ENCODE measurements around the gene TRAPPC2L. TPM values are rescaled to one million over a fixed set of nuclear protein-coding genes. Genes with fewer than 3 reads are reported as not detected.
A peak's percentile ranks its signal among the peaks of the same experiment; 100 is the strongest.

The TRAPPC2L gene
- total and polyA plus RNA-seq, 2 of the 13 experiments (the other 11 are each of a cell fraction or from before 2014, with no cell fraction given), result 96.3 to 107 TPM

DNA sequence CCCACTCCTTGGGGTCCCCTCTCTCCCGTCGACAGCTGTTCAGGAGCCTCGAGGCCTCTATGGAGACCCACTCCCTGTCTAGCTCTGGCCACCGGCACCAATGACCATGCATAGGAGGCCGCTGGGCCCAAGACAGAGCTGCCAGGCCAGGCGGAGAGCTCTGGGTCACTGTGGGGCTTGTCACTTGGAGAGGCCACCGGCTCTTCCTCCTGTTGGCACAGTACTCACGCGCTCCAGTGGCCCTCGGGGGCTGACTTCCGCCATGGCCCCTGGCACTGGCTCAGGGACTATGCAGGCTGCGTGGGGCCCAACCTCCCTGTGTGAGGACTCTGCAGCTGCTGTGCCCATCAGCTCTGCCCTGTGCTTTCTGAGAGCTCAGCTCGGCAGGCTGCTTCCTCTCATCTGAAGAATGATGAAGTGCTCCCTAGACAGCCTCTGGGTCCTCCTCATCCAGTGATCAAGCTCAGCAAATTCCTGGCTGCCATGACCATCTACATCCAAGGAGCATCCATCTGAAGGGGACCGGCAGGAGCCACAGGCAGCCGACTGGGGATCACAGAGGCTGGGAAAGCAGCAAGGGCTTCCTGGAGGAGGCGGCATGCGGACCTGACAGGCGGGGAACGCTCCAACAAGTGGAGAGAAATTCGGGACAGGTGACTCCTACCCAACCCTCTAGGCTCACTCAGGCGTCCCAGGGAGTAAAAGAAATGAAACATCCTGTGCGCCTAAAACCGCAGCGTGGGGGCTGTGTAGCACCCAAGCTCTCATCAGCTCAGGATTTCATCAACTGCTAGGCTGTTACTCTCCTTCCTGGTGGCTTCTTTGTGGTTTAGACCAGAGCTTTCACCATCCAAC is 17.0 kb upstream of the TRAPPC2L start:
- no peaks in the 10 kb centered on the region for H4K20me1 ChIP-seq (ENCODE audit: insufficient read depth, low read length)
- ChIA-PET POLR2A (interaction anchor here (0.9 to 1.0 kb wide), 2 partner anchors 28 to 361 kb away, joined by 3 to 5 read pairs; partner anchors contain the start of gene APRT), CTCF (ENCODE audit: low intra/inter-chr PET ratio, low total read pairs) (interaction anchor here (0.6 to 2.5 kb wide), 7 partner anchors 18 to 328 kb away, joined by 3 to 22 read pairs (median 4); partner anchors contain the start of genes APRT, GALNS, RNF166 and TRAPPC2L)
- H3K4me2 ChIP-seq (ENCODE audit: low read depth, low read length), result no peak overlapping the region
- no peaks in the 10 kb centered on the region for H3K79me2 ChIP-seq (ENCODE audit: insufficient read depth, low read length)
- no peak for FAIRE-seq
- H3K27ac ChIP-seq (ENCODE audit: extremely low read length, insufficient read depth, low read length), result peak overlapping the region; percentile 7
- intact Hi-C loops (cut with micrococcal nuclease; ENCODE audit: unreplicated experiment), result loop anchor here (1.0 kb wide), 1 partner anchor 17 kb away; the partner anchor contains the start of gene TRAPPC2L
- no peak for DNase-seq (ENCODE audit: low spot score)
- 95% methylated on average over 19 of the region's 24 CpGs for WGBS (ENCODE audit: low lambda C conversion rate)
- H3K4me1 ChIP-seq (ENCODE audit: insufficient read depth, low read length), result no peaks in the 10 kb centered on the region
- no peak overlapping the region for H3K9ac ChIP-seq (ENCODE audit: insufficient read depth, low read depth, low read length)
- H2AFZ ChIP-seq (ENCODE audit: low read length), result no peak overlapping the region
- no peaks in the 10 kb centered on the region for H3K27me3 ChIP-seq (ENCODE audit: control insufficient read depth in 1 of 2, insufficient read depth in 2 of 2, low read length in 2 of 2)
- no peaks in the 10 kb centered on the region for H3K9me3 ChIP-seq (ENCODE audit: low read length)
- no TSS peak for BruUV-seq (replicated peaks)
- in situ Hi-C loops (cut with HindIII; ENCODE audit: extremely low pct_ligation_motif_present, low pct_unique_long_range_greater_than_20kb), result no loop called here
- no peaks in the 10 kb centered on the region for H3K36me3 ChIP-seq (replicated peaks in 1 of 2; ENCODE audit: control insufficient read depth in 1 of 2, insufficient read depth in 2 of 2, low read length in 2 of 2)
- TF ChIP-seq NFYC (CRISPR knock-in tag; IDR thresholded peaks at IDR 0.05) (no peak), STAT5B (CRISPR knock-in tag; IDR thresholded peaks at IDR 0.05) (no peak), ZNF263 (CRISPR knock-in tag; IDR thresholded peaks at IDR 0.05) (peak; percentile 51), ZNF768 (CRISPR knock-in tag; IDR thresholded peaks at IDR 0.05) (0 out of 2 replicates have a peak, but pooled peaks have one; percentile 1), ZFP36 (IDR thresholded peaks at IDR 0.05; ENCODE audit: borderline replicate concordance, low read depth, low read length, partially characterized antibody) (peak; percentile 54), RBAK (CRISPR knock-in tag; IDR thresholded peaks at IDR 0.05) (no peak), ZFP41 (CRISPR knock-in tag; IDR thresholded peaks at IDR 0.05; ENCODE audit: borderline replicate concordance) (no peak)
- TF ChIP-seq, protein P1, sequence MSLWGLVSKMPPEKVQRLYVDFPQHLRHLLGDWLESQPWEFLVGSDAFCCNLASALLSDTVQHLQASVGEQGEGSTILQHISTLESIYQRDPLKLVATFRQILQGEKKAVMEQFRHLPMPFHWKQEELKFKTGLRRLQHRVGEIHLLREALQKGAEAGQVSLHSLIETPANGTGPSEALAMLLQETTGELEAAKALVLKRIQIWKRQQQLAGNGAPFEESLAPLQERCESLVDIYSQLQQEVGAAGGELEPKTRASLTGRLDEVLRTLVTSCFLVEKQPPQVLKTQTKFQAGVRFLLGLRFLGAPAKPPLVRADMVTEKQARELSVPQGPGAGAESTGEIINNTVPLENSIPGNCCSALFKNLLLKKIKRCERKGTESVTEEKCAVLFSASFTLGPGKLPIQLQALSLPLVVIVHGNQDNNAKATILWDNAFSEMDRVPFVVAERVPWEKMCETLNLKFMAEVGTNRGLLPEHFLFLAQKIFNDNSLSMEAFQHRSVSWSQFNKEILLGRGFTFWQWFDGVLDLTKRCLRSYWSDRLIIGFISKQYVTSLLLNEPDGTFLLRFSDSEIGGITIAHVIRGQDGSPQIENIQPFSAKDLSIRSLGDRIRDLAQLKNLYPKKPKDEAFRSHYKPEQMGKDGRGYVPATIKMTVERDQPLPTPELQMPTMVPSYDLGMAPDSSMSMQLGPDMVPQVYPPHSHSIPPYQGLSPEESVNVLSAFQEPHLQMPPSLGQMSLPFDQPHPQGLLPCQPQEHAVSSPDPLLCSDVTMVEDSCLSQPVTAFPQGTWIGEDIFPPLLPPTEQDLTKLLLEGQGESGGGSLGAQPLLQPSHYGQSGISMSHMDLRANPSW (CRISPR knock-in tag; IDR thresholded peaks at IDR 0.05; ENCODE audit: borderline replicate concordance), result no peak
- ATAC-seq, result no peak
- H3K4me3 ChIP-seq (replicated peaks in 1 of 3; ENCODE audit: insufficient read depth in 1 of 3, low read depth in 2 of 3, low read length in 3 of 3), result no peak overlapping the region

Data from HepG2 (cell line).